Neural cell (in vitro differentiated cells): ENCODE measurements around the gene FGFR4. TPM values are rescaled to one million over a fixed set of nuclear protein-coding genes. Genes with fewer than 3 reads are reported as not detected.

ENCODE experiments used
- H2AFZ ChIP-seq: fragments of 200-600, 300-800 bp; sonication (generic), shearing (Covaris generic); 2 replicates; pipeline ENCODE4 v1.6.0; 2014; ENCODE audit warnings: low read depth, mild to moderate bottlenecking, antibody characterized with exemption, low read length, moderate library complexity
- H3F3A ChIP-seq: fragments of 200-600 bp; shearing (Covaris generic); 2 replicates; pipeline ENCODE4 v1.6.1; 2016; ENCODE audit warnings: mild to moderate bottlenecking, moderate library complexity, mixed read lengths, antibody characterized with exemption, low read length; ENCODE audit not compliant: insufficient read depth, poor library complexity, severe bottlenecking
- H3K27ac ChIP-seq: fragments of 200-600, 300-800 bp; sonication (generic), shearing (Covaris generic); 2 replicates; pipeline ENCODE4 v1.5.1; 2014; ENCODE audit warnings: mild to moderate bottlenecking, low read length, moderate library complexity
- H3K27me3 ChIP-seq: fragments of 300-800, 200-600 bp; sonication (generic), shearing (Covaris generic); 2 replicates; pipeline ENCODE4 v1.6.0; 2014; ENCODE audit warnings: mild to moderate bottlenecking, low read depth, low read length, moderate library complexity; ENCODE audit not compliant: insufficient read depth
- H3K36me3 ChIP-seq: fragments of 300-800, 200-600 bp; sonication (generic), shearing (Covaris generic); 2 replicates; pipeline ENCODE4 v1.5.1; 2014; ENCODE audit warnings: mild to moderate bottlenecking, antibody characterized with exemption, low read length, moderate library complexity; ENCODE audit not compliant: insufficient read depth
- H3K4me2 ChIP-seq: fragments of 300-800, 200-600 bp; sonication (generic), shearing (Covaris generic); 2 replicates; pipeline ENCODE4 v1.6.0; 2014; ENCODE audit warnings: mild to moderate bottlenecking, low read length
- H3K4me3 ChIP-seq: fragments of 300-800, 200-600 bp; sonication (generic), shearing (Covaris generic); 2 replicates; pipeline ENCODE4 v1.5.1; 2014; ENCODE audit warnings: mild to moderate bottlenecking, low read length, moderate library complexity
- H3K79me2 ChIP-seq: fragments of 200-600 bp; shearing (Covaris generic); replicated peaks from 2 replicates; pipeline ENCODE4 v1.6.0; 2014; ENCODE audit warnings: mild to moderate bottlenecking, low read length, moderate library complexity; ENCODE audit not compliant: insufficient read depth
- H3K9ac ChIP-seq: fragments of 300-800, 200-600 bp; sonication (generic), shearing (Covaris generic); 2 replicates; pipeline ENCODE4 v1.6.1; 2016; ENCODE audit warnings: mild to moderate bottlenecking, low read length, mixed read lengths
- H3K9me2 ChIP-seq: fragments of 200-600 bp; shearing (Covaris generic); 2 replicates; pipeline ENCODE4 v1.6.1; 2016; ENCODE audit warnings: mild to moderate bottlenecking, low read length, mixed read lengths; ENCODE audit not compliant: insufficient read depth
- H3K9me3 ChIP-seq: fragments of 200-600, 300-800 bp; sonication (generic), shearing (Covaris generic); 2 replicates; pipeline ENCODE4 v1.6.1; 2016; ENCODE audit warnings: mild to moderate bottlenecking, mixed run types, low read length, moderate library complexity, mixed read lengths
- H4K20me1 ChIP-seq: fragments of 200-600 bp; shearing (Covaris generic); 2 replicates; pipeline ENCODE4 v1.6.1; 2016; ENCODE audit warnings: mild to moderate bottlenecking, mixed run types; ENCODE audit not compliant: insufficient read depth
- CTCF ChIP-seq: fragments of 450-650 bp; IDR thresholded peaks from 2 replicates; pipeline ENCODE4 v1.5.1; 2014; ENCODE audit warnings: antibody characterized with exemption, mild to moderate bottlenecking, moderate library complexity; ENCODE audit not compliant: poor library complexity, severe bottlenecking
- EP300 ChIP-seq: fragments of 450-650 bp; conservative IDR thresholded peaks from 2 replicates; pipeline ENCODE4 v1.6.1; 2014; ENCODE audit warnings: antibody characterized with exemption, mild to moderate bottlenecking, moderate library complexity; ENCODE audit not compliant: poor library complexity, severe bottlenecking
- EZH2 ChIP-seq: fragments of 200-600, 300-800 bp; shearing (Covaris generic), sonication (generic); IDR thresholded peaks from 2 replicates; pipeline ENCODE4 v1.6.1; 2014; ENCODE audit warnings: antibody characterized with exemption, low read length, borderline replicate concordance, mild to moderate bottlenecking; ENCODE audit not compliant: insufficient read depth, poor library complexity, severe bottlenecking
- MXI1 ChIP-seq: fragments of 450-650 bp; conservative IDR thresholded peaks from 2 replicates; pipeline ENCODE4 v1.6.1; 2014; ENCODE audit warnings: antibody characterized with exemption, mild to moderate bottlenecking; ENCODE audit not compliant: poor library complexity, severe bottlenecking
- POLR2AphosphoS5 ChIP-seq: IDR thresholded peaks from 2 replicates; pipeline ENCODE4 v1.6.1; 2012
- RAD21 ChIP-seq: fragments of 450-650 bp; conservative IDR thresholded peaks from 2 replicates; pipeline ENCODE4 v1.6.1; 2014; ENCODE audit warnings: antibody characterized with exemption, mild to moderate bottlenecking, moderate library complexity
- REST ChIP-seq: IDR thresholded peaks from 2 replicates; pipeline ENCODE4 v1.6.1; 2012; ENCODE audit warnings: borderline replicate concordance
- SMC3 ChIP-seq: fragments of 450-650 bp; conservative IDR thresholded peaks from 2 replicates; pipeline ENCODE4 v1.6.1; 2014; ENCODE audit warnings: antibody characterized with exemption, mild to moderate bottlenecking, moderate library complexity; ENCODE audit not compliant: poor library complexity
- TAF1 ChIP-seq: IDR thresholded peaks from 2 replicates; pipeline ENCODE4 v1.6.1; 2012; ENCODE audit warnings: low read depth
- polyA plus RNA-seq: library from polyadenylated mRNA; depleted of rRNA; stranded (reverse); fragments of >200 nt; gene quantifications from 2 replicates; pipeline ENCODE4 v1.2.3, GENCODE V29; 2014

The FGFR4 gene
- polyA plus RNA-seq, 1 donor from 2014 or later, result 14.8 TPM

GRCh38 chr5:177100714-177101121 is 14.0 kb downstream of the FGFR4 start:
- no peak overlapping the region for H3K27ac ChIP-seq

GRCh38 chr5:177103523-177104253 is 17.0 kb downstream of the FGFR4 start:
- H3K9me3 ChIP-seq, result no peaks in the 10 kb centered on the region
- no peaks in the 10 kb centered on the region for H3F3A ChIP-seq
- no peaks in the 10 kb centered on the region for H3K79me2 ChIP-seq
- H3K4me2 ChIP-seq, result no peak overlapping the region
- no peak overlapping the region for H3K4me3 ChIP-seq
- no peaks in the 10 kb centered on the region for H3K27me3 ChIP-seq
- H3K36me3 ChIP-seq, result no peaks in the 10 kb centered on the region
- no peak overlapping the region for H3K9ac ChIP-seq
- no peaks in the 10 kb centered on the region for H3K9me2 ChIP-seq
- H3K27ac ChIP-seq, result no peak overlapping the region
- no peaks in the 10 kb centered on the region for H4K20me1 ChIP-seq
- H2AFZ ChIP-seq, result no peak overlapping the region
- no peak for TF ChIP-seq REST
- TF ChIP-seq SMC3, result no peak
- TF ChIP-seq RAD21, result no peak
- no peak for TF ChIP-seq POLR2AphosphoS5
- no peak for TF ChIP-seq EP300
- no peak for TF ChIP-seq TAF1
- no peak for TF ChIP-seq EZH2
- no peak for TF ChIP-seq MXI1

More at GRCh38 chr5:177100714-177101121, 14.0 kb downstream of the FGFR4 start:
- H3K9me2 ChIP-seq, result no peaks in the 10 kb centered on the region
- no peaks in the 10 kb centered on the region for H3K9me3 ChIP-seq
- TF ChIP-seq MXI1 (no peak), REST (no peak), POLR2AphosphoS5 (no peak), RAD21 (no peak), SMC3 (no peak), EZH2 (no peak), EP300 (no peak), TAF1 (no peak), CTCF (no peak)
- H3K36me3 ChIP-seq, result no peaks in the 10 kb centered on the region
- H3K4me3 ChIP-seq, result no peak overlapping the region
- no peaks in the 10 kb centered on the region for H3K79me2 ChIP-seq
- H3K9ac ChIP-seq, result no peak overlapping the region
- H3K27me3 ChIP-seq, result no peaks in the 10 kb centered on the region
- no peaks in the 10 kb centered on the region for H4K20me1 ChIP-seq
- H2AFZ ChIP-seq, result no peak overlapping the region
- H3K4me2 ChIP-seq, result no peak overlapping the region
- H3F3A ChIP-seq, result no peaks in the 10 kb centered on the region
